Aorta (tissue), 5 donors: Measurements from ENCODE around the gene TTC8. TPM values are rescaled to one million over a fixed set of nuclear protein-coding genes. Genes with fewer than 3 reads are reported as not detected.

ENCODE experiments used
- ATAC-seq: fragments of 200-7000 bp; cut with Tn5 transposase; one replicate; pipeline ENCODE4 v1.9.1; 2022; ENCODE audit warnings: moderate library complexity; ENCODE audit not compliant: low FRiP score
- DNase-seq, 2 donors: peaks; one replicate each; pipeline ENCODE4 v3.0.0-alpha.2; 2020
- H3K27ac ChIP-seq, 2 donors: one replicate each; pipeline ENCODE4 v1.5.1; 2013; ENCODE audit warnings: low read length in 2 of 2, mild to moderate bottlenecking in 2 of 2, moderate library complexity in 2 of 2, control low read depth in 1 of 2, inconsistent platforms in 1 of 2, low read depth in 1 of 2
- H3K27me3 ChIP-seq, 2 donors: one replicate each; pipeline ENCODE4 v1.6.1; 2013; ENCODE audit warnings: control low read depth in 1 of 2, low read length in 1 of 2, mild to moderate bottlenecking in 1 of 2, moderate library complexity in 1 of 2; ENCODE audit not compliant: insufficient read depth in 2 of 2, control insufficient read depth in 1 of 2
- H3K36me3 ChIP-seq, 2 donors: one replicate each; pipeline ENCODE4 v1.6.1; 2013; ENCODE audit warnings: control low read depth in 1 of 2, low read length in 1 of 2, mild to moderate bottlenecking in 1 of 2; ENCODE audit not compliant: insufficient read depth in 2 of 2, control insufficient read depth in 1 of 2
- H3K4me1 ChIP-seq, 2 donors: one replicate each; pipeline ENCODE4 v1.6.1; 2013; ENCODE audit warnings: low read length in 2 of 2, control low read depth in 1 of 2, mild to moderate bottlenecking in 1 of 2, moderate library complexity in 1 of 2; ENCODE audit not compliant: insufficient read depth in 2 of 2, control insufficient read depth in 1 of 2
- H3K4me3 ChIP-seq, 2 donors: one replicate each; pipeline ENCODE4 v1.5.1; 2013; ENCODE audit warnings: low read length in 2 of 2, control low read depth in 1 of 2, mild to moderate bottlenecking in 1 of 2
- H3K9me3 ChIP-seq: one replicate; pipeline ENCODE4 v1.6.1; 2013; ENCODE audit warnings: mild to moderate bottlenecking, low read length; ENCODE audit not compliant: control insufficient read depth
- WGBS, 2 donors: extraction: QIAGEN DNeasy Blood & Tissue Kit; methylation state at CpG; one replicate each; pipeline ENCODE4 v1.1.7; 2013; 5-methylcytosine and 5-hydroxymethylcytosine counted together
- intact Hi-C, 2 donors: fragments of 100-400 bp; cut with DNase I; formaldehyde crosslinking; loops; one replicate each; pipeline versions ENCODE4 v1.14.2 to v1.15.0; 2022
- polyA plus RNA-seq, 2 donors: library from polyadenylated mRNA; stranded (reverse); fragments of 200-250 nt; gene quantifications; one replicate each; pipeline ENCODE4 v1.2.3, GENCODE V29; 2013
- total RNA-seq, 2 donors: library from RNA; stranded (reverse); fragmentation: NEBNext Ultra II Directional; extraction: Animal tissue kit (Norgen Biotek cat#: 25700); gene quantifications; one replicate each; pipeline ENCODE4 v1.2.1, GENCODE V29; 2021
- donor health status: healthy with polysubstance abuse.
- donor health status: Bipolar disorder and iron deficiency.
- donor health status: DM: no; HTN: no; CAD: no.
- donor health status: DM: no; HTN: no; CAD: no.
- donor health status: DM: yes; HTN: yes; CAD: no.

TTC8 gene
- total and polyA plus RNA-seq, 4 donors, result 10.5 to 23.1 (median 17.9) TPM

- Histone ChIP-seq H3K27me3 (no peaks in the 10 kb centered on the region), H3K9me3 (no peaks in the 10 kb centered on the region), H3K27ac (no peak overlapping the region), H3K4me1 (no peaks in the 10 kb centered on the region), H3K36me3 (peaks cover 3% of the 10 kb centered on the region in 2 donors), H3K4me3 (no peak overlapping the region)
- ATAC-seq, result no peak
- intact Hi-C loops, result no loop called here
- no peak for DNase-seq
- 93% methylated on average over 1 of the region's 1 CpG for WGBS, 2 donors
Measured at GRCh38 chr14:88864198-88864597, 39.7 kb downstream of the TTC8 start.

GRCh38 chr14:88866305-88866704 is 41.9 kb downstream of the TTC8 start:
- H3K27me3 ChIP-seq, result no peaks in the 10 kb centered on the region
- WGBS, 2 donors, result 83 to 92% methylated on average over 3 of the region's 3 CpGs
- DNase-seq (no peak), ATAC-seq (no peak)
- no peaks in the 10 kb centered on the region for H3K9me3 ChIP-seq
- peaks cover 3 to 5% of the 10 kb centered on the region in 2 donors for H3K36me3 ChIP-seq
- H3K4me3 ChIP-seq, result no peak overlapping the region
- H3K4me1 ChIP-seq, result no peaks in the 10 kb centered on the region
- intact Hi-C loops, result loop anchor here in 1 of 2 donors (5.0 kb wide), 1 partner anchor 199 kb away; no protein-coding TSS in a partner anchor
- no peak overlapping the region for H3K27ac ChIP-seq

- no peak for ATAC-seq
- no peaks in the 10 kb centered on the region for H3K9me3 ChIP-seq
- peaks cover 3 to 7% of the 10 kb centered on the region in 2 donors for H3K36me3 ChIP-seq
- no peaks in the 10 kb centered on the region for H3K4me1 ChIP-seq
- DNase-seq, result no peak
- intact Hi-C loops, result loop anchor here in 1 of 2 donors (5.0 kb wide), 1 partner anchor 201 kb away; no protein-coding TSS in a partner anchor
- H3K27ac ChIP-seq, result no peak overlapping the region
- no peaks in the 10 kb centered on the region for H3K27me3 ChIP-seq
- no peak overlapping the region for H3K4me3 ChIP-seq
Measured at GRCh38 chr14:88868558-88869159, 44.2 kb downstream of the TTC8 start.

GRCh38 chr14:88870777-88871176 is 46.3 kb downstream of the TTC8 start:
- no peaks in the 10 kb centered on the region for H3K9me3 ChIP-seq
- DNase-seq (no peak), ATAC-seq (no peak)
- H3K4me3 ChIP-seq, result no peak overlapping the region
- no peak overlapping the region for H3K27ac ChIP-seq
- 88 to 92% methylated on average over 7 of the region's 7 CpGs for WGBS, 2 donors
- H3K27me3 ChIP-seq, result no peaks in the 10 kb centered on the region
- H3K4me1 ChIP-seq, result no peaks in the 10 kb centered on the region
- intact Hi-C loops, result loop anchor here in 1 of 2 donors (5.0 kb wide), 1 partner anchor 203 kb away; no protein-coding TSS in a partner anchor
- peaks cover 3 to 7% of the 10 kb centered on the region in 2 donors for H3K36me3 ChIP-seq

- no peak for DNase-seq
- Histone ChIP-seq H3K27ac (no peak overlapping the region), H3K9me3 (no peaks in the 10 kb centered on the region), H3K4me1 (no peaks in the 10 kb centered on the region), H3K27me3 (no peaks in the 10 kb centered on the region), H3K4me3 (no peak overlapping the region), H3K36me3 (peaks cover 3 to 5% of the 10 kb centered on the region in 2 donors)
- intact Hi-C loops, result loop anchor here in 1 of 2 donors (5.0 kb wide), 1 partner anchor 204 kb away; no protein-coding TSS in a partner anchor
- ATAC-seq, result no peak
- WGBS, 2 donors, result 90 to 93% methylated on average over 3 of the region's 3 CpGs
Measured at GRCh38 chr14:88871429-88871828, 47.0 kb downstream of the TTC8 start.

GRCh38 chr14:88872976-88873375 is 48.5 kb downstream of the TTC8 start:
- no peaks in the 10 kb centered on the region for H3K27me3 ChIP-seq
- intact Hi-C loops, result loop anchor here in 1 of 2 donors (5.0 kb wide), 1 partner anchor 206 kb away; no protein-coding TSS in a partner anchor
- DNase-seq, result no peak
- no peaks in the 10 kb centered on the region for H3K4me1 ChIP-seq
- no peaks in the 10 kb centered on the region for H3K9me3 ChIP-seq
- H3K4me3 ChIP-seq, result no peak overlapping the region
- H3K36me3 ChIP-seq, result peaks cover 3 to 4% of the 10 kb centered on the region in 2 donors
- WGBS, 2 donors, result 68 to 78% methylated on average over 3 of the region's 3 CpGs
- H3K27ac ChIP-seq, result no peak overlapping the region
- ATAC-seq, result no peak

GRCh38 chr14:88877192-88877591 is 52.7 kb downstream of the TTC8 start:
- Histone ChIP-seq H3K4me3 (no peak overlapping the region), H3K4me1 (no peaks in the 10 kb centered on the region), H3K9me3 (no peaks in the 10 kb centered on the region), H3K36me3 (peaks cover 3 to 5% of the 10 kb centered on the region in 2 donors), H3K27me3 (no peaks in the 10 kb centered on the region), H3K27ac (no peak overlapping the region)
- DNase-seq (no peak), ATAC-seq (no peak)
- 99 to 100% methylated on average over 2 of the region's 2 CpGs for WGBS, 2 donors
- intact Hi-C loops, result no loop called here

GRCh38 chr14:88879022-88879421 is 54.6 kb downstream of the TTC8 start:
- peaks cover under 1% of the 10 kb centered on the region for H3K9me3 ChIP-seq
- no peak overlapping the region for H3K4me3 ChIP-seq
- no peaks in the 10 kb centered on the region for H3K27me3 ChIP-seq
- no peak for ATAC-seq
- intact Hi-C loops, result no loop called here
- peaks cover 2 to 3% of the 10 kb centered on the region in 2 donors for H3K36me3 ChIP-seq
- no peaks in the 10 kb centered on the region for H3K4me1 ChIP-seq
- 95% methylated on average over 4 of the region's 4 CpGs for WGBS, 2 donors
- DNase-seq, result no peak
- H3K27ac ChIP-seq, result no peak overlapping the region

- H3K27ac ChIP-seq, result no peak overlapping the region
- intact Hi-C loops, result no loop called here
- ATAC-seq, result no peak
- peaks cover 1% of the 10 kb centered on the region for H3K9me3 ChIP-seq
- no peaks in the 10 kb centered on the region for H3K27me3 ChIP-seq
- peaks cover 2 to 3% of the 10 kb centered on the region in 2 donors for H3K36me3 ChIP-seq
- H3K4me1 ChIP-seq, result no peaks in the 10 kb centered on the region
- DNase-seq, result no peak
- 92 to 94% methylated on average over 1 of the region's 1 CpG for WGBS, 2 donors
- no peak overlapping the region for H3K4me3 ChIP-seq
Measured at GRCh38 chr14:88882236-88882635, 57.8 kb downstream of the TTC8 start.
